Measurements from ENCODE around the gene GTPBP4. TPM values are rescaled to one million over a fixed set of nuclear protein-coding genes. Genes with fewer than 3 reads are reported as not detected.
"Not testable (repeated sequence)": the region's sequence is repeated elsewhere in the genome, so short reads cannot be mapped to it uniquely, and the experiment has no call there.

GTPBP4 gene
- total RNA-seq, 4 donors from 2014 or later = 28.9 to 104 (median 40.0) TPM

GRCh38 chr10:997266-998022 lies 9.2 kb downstream of the GTPBP4 start:
- DNase-seq (ENCODE audit: low spot score) (no peak), ATAC-seq (ENCODE audit: low FRiP score) (no peak)
- TF ChIP-seq, protein P1, sequence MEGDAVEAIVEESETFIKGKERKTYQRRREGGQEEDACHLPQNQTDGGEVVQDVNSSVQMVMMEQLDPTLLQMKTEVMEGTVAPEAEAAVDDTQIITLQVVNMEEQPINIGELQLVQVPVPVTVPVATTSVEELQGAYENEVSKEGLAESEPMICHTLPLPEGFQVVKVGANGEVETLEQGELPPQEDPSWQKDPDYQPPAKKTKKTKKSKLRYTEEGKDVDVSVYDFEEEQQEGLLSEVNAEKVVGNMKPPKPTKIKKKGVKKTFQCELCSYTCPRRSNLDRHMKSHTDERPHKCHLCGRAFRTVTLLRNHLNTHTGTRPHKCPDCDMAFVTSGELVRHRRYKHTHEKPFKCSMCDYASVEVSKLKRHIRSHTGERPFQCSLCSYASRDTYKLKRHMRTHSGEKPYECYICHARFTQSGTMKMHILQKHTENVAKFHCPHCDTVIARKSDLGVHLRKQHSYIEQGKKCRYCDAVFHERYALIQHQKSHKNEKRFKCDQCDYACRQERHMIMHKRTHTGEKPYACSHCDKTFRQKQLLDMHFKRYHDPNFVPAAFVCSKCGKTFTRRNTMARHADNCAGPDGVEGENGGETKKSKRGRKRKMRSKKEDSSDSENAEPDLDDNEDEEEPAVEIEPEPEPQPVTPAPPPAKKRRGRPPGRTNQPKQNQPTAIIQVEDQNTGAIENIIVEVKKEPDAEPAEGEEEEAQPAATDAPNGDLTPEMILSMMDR (IDR thresholded peaks at IDR 0.05) = no peak

GRCh38 chr10:1002425-1003006 lies 14.3 kb downstream of the GTPBP4 start:
- no peak for DNase-seq (ENCODE audit: low spot score)
- TF ChIP-seq, protein P1 (IDR thresholded peaks at IDR 0.05) = no peak
- no peak for ATAC-seq (ENCODE audit: low FRiP score)

DNA sequence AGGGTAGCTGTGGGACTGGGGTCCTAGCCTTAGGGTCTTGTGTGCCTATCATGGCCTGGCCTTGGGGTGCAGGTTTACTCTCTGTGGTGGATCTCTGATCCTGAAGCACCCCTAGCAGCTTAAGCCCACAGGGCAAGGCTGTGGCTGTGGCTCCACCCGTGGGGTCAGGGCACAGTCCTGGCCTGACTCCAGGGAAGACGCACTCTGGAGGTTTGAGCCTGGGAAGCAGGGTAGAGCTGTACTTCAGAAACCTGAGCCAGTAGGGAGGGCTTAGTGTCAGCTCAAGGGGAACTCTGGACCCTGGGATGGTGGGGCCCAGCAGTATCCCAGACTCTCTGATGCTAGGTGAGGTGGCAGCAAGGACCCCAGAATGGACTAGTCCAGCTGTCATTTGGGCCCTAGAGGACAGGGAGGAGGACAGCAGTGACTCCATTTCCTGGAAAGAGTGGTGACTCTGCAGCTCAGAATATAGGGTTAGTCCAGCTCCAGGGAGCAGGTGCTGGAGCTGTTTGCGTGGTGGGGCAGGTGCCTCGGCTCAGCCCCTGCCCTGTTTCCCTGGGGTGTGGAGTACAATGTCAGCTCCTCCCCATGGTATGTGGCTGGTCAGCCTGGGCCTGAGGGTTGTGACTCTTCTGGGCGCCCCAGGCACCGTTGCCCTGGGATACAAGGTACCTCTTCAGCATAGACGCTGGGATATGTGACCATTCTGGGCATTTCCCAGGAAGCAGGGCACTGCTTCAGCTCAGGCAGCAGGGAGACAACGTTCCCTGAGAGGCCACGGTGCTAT lies 15.8 kb downstream of the GTPBP4 start:
- ATAC-seq (ENCODE audit: low FRiP score) = no peak
- TF ChIP-seq, protein P1 (IDR thresholded peaks at IDR 0.05) = no peak

GRCh38 chr10:1006573-1006972 lies 18.3 kb downstream of the GTPBP4 start:
- DNase-seq (ENCODE audit: low spot score) (no peak), ATAC-seq (ENCODE audit: low FRiP score) (no peak)
- TF ChIP-seq, protein P1 (IDR thresholded peaks at IDR 0.05) = no peak

More for the DNA sequence above, 15.8 kb downstream of the GTPBP4 start:
- DNase-seq (ENCODE audit: low spot score) = no peak

GRCh38 chr10:1007583-1007982 lies 19.3 kb downstream of the GTPBP4 start:
- ATAC-seq (ENCODE audit: low FRiP score) (no peak), DNase-seq (ENCODE audit: low spot score) (no peak)
- TF ChIP-seq, protein P1 (IDR thresholded peaks at IDR 0.05) = no peak

DNA sequence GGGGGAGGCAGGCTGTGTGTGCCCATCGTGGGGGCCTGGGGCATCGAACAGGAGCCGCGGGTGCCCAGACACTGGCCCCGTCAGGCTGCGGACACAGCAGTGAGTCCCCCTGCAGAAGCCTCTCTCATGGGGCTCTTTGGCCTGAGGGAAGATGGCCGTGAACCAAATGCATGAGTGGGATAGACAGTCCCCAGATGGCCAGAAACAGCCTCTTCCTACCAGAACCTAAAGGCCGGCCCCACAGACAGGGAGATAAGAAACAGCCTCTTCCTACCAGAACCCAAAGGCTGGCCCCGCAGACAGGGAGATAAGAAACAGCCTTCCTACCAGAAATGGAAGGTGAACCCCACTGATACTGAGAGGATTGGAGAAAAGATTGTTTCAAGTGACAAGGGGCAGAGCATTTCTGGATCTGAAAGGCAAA lies 20.8 kb downstream of the GTPBP4 start:
- ATAC-seq (ENCODE audit: low FRiP score) (no peak), DNase-seq (ENCODE audit: low spot score) (no peak)
- TF ChIP-seq, protein P1 (IDR thresholded peaks at IDR 0.05) = no peak

GRCh38 chr10:1009947-1010346 lies 21.7 kb downstream of the GTPBP4 start:
- not testable (repeated sequence) for ATAC-seq (ENCODE audit: low FRiP score)

More at GRCh38 chr10:1009947-1010346, 21.7 kb downstream of the GTPBP4 start:
- DNase-seq (ENCODE audit: low spot score) = not testable (repeated sequence)
